ENCODE results near the gene PCBP3.

PCBP3 gene

DNA sequence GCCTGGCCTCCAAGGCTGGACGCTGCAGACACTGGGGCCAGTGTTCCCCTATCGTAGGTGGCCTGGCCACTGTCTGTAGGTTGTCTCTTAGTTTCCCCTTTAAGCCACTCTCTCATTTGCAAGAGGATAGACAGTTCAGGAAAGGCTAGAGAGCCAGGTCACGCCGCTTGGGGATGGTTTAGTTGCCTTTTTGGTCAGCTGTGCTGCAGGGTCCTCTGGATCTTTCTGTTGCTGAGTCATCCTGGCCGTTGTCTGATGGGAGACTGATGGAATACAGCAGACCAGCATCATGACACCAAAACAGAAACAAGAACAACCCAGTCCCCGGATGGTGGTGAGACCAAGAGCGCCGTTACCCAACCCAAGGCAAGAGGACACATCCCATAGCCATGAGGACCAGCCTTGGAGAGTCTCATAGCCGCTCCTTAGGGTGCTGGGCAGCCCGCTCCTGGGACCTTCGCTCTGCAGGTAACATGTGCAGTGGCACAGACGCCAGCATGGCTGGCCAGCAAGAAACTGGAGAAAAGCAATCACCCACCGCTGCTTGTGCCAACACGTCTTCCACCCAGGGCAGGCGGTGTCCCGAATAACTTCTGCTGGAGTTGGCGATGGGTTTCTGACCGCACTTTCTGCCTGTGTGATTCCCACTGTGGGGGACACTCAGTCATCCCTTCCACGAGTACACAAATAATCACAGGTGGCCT lies 258.9 kb downstream of the PCBP3 start:
- TF ChIP-seq, protein P1, sequence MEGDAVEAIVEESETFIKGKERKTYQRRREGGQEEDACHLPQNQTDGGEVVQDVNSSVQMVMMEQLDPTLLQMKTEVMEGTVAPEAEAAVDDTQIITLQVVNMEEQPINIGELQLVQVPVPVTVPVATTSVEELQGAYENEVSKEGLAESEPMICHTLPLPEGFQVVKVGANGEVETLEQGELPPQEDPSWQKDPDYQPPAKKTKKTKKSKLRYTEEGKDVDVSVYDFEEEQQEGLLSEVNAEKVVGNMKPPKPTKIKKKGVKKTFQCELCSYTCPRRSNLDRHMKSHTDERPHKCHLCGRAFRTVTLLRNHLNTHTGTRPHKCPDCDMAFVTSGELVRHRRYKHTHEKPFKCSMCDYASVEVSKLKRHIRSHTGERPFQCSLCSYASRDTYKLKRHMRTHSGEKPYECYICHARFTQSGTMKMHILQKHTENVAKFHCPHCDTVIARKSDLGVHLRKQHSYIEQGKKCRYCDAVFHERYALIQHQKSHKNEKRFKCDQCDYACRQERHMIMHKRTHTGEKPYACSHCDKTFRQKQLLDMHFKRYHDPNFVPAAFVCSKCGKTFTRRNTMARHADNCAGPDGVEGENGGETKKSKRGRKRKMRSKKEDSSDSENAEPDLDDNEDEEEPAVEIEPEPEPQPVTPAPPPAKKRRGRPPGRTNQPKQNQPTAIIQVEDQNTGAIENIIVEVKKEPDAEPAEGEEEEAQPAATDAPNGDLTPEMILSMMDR (conservative IDR thresholded peaks at IDR 0.05; ENCODE audit: control insufficient read depth, insufficient read depth, low read depth, low read length): no peak
- no peak overlapping the region for H3K4me3 ChIP-seq (ENCODE audit: control insufficient read depth, low read depth, low read length)
- no peak for DNase-seq (ENCODE audit: low read depth)

DNA sequence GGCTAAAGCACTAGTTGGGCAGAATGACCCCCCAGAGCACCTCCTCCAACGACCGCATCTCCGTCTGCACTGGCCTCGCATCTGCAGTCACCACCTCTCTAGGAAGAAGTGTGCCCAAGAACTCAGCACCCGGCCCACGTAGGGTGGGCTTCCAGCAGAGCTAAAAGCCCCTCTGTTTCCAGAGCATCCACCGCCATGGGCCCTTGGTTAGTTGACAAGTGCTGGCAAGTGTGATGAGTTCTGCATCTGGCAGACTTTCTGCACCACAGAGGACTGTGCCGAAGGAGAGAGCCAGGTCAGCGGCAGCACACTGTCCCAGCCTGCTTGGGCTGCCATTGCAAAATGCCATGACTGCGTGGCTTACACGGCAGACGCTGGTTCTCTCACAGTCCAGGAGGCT lies 261.7 kb downstream of the PCBP3 start:
- DNase-seq (ENCODE audit: low read depth): no peak
- no peak overlapping the region for H3K4me3 ChIP-seq (ENCODE audit: control insufficient read depth, low read depth, low read length)
- TF ChIP-seq, protein P1 (conservative IDR thresholded peaks at IDR 0.05; ENCODE audit: control insufficient read depth, insufficient read depth, low read depth, low read length): no peak

DNA sequence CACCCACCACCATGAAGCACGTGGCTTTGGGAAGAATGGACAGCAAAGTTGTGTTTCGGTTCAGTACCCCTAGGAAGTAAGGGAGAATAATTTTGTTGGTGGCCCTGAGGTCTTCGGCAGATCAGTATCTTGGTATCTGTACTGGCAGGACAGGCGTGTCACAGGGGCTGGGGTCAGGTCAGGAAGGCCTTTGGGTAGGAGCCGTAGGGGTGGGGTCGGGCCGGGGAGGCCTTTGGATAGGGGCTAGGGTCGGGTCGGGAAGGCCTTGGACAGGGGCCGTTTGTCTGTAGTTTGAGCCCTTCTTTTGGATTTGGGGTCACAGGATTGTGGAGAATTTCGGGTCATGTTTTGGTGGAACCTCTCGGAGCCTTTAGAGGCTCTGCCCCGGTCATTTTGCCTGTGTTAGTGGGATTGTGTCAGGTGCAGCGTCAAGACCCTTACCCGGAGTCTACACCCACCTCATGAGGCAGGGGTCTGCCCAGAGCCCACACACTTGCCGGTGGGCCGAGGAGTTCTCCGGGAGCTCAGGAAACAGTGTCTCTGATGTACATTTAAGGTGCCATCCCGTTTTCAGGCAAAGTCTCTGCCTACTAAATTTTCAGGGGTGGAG lies 262.8 kb downstream of the PCBP3 start:
- TF ChIP-seq, protein P1 (conservative IDR thresholded peaks at IDR 0.05; ENCODE audit: control insufficient read depth, insufficient read depth, low read depth, low read length): no peak
- no peak for DNase-seq (ENCODE audit: low read depth)
- no peak overlapping the region for H3K4me3 ChIP-seq (ENCODE audit: control insufficient read depth, low read depth, low read length)

DNA sequence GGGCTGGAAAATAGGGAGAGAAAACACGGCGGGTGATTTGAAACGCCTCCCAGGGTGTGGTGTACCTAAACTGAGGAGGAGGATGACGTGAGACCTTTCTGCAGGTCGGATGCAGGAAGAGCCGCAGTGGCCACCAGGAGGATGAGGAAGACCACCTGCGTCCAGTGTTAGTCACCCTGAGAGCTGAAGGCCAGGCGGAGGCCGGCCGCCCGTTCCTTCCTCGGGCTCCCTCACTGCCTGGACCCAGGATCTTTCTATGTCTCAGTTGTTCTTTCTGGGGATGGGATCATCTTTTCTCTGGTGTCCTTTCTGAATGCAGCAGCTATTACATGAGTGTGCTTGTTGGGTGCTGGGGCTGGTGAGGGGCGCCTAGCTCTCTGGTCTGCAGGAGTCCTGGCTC lies 263.3 kb downstream of the PCBP3 start:
- TF ChIP-seq, protein P1 (conservative IDR thresholded peaks at IDR 0.05; ENCODE audit: control insufficient read depth, insufficient read depth, low read depth, low read length): no peak
- no peak overlapping the region for H3K4me3 ChIP-seq (ENCODE audit: control insufficient read depth, low read depth, low read length)
- no peak for DNase-seq (ENCODE audit: low read depth)

DNA sequence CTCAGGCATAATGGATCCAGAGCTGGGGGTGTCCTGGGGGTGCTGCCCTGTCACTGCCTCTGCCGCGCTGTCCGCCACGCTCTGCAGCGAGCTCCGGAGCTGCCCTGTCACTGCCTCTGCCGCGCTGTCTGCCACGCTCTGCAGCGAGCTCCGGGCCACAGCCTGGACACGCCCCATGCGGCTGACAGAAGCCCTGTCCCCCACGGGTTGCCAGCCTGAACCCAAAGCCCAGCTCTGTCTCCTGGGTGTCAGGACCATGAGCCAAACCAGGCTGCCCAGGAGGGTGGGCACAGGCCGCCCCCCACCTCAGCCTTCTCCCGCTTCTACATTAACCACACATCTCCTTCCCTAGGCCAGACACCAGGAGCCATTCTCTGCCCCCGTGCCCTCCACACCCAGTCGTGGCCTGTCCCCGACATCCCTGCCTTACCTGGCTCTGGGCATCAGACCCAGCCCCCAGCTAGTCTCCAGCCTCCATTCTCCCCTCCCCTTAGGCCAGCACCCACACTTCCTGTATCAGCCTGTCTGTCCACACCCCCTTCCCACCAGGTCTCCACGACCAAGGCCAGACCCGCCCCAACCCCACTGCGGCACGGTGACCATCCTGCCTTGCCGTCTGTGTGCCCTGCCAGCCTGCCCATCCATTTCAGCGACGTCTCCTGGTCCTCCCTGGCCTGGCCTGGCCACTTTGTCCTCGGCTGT lies 265.2 kb downstream of the PCBP3 start:
- DNase-seq (ENCODE audit: low read depth): no peak
- TF ChIP-seq, protein P1 (conservative IDR thresholded peaks at IDR 0.05; ENCODE audit: control insufficient read depth, insufficient read depth, low read depth, low read length): no peak
- H3K4me3 ChIP-seq (ENCODE audit: control insufficient read depth, low read depth, low read length): no peak overlapping the region

DNA sequence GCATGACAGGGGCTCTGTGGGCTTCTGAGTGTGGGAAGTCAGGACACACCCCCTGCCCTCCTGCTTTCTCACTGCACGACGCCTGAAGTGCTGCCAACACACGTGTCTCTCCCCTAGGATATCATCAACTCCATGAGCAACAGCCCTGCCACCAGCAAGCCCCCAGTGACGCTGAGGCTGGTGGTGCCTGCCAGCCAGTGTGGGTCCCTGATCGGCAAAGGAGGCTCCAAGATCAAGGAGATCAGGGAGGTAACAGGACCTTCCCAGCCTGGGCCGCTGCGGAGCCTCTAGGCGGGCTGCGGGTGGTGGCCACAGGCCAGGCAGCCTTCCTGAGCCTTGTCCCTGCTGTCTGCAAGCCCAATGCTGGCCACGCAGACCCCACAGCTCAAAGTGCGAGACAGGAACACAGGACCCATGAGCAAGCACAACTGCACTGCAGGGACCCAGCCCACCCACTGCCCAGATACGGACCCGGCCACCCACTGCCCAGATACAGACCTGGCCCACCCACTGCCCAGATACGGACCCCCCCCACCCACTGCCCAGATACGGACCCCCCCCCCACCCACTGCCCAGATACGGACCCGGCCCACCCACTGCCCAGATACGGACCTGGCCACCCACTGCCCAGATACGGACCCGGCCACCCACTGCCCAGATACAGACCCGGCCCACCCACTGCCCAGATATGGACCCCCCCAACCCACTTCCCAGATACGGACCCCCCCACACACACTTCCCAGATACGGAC lies 265.9 kb downstream of the PCBP3 start:
- TF ChIP-seq, protein P1 (conservative IDR thresholded peaks at IDR 0.05; ENCODE audit: control insufficient read depth, insufficient read depth, low read depth, low read length): no peak
- DNase-seq (ENCODE audit: low read depth): no peak
- H3K4me3 ChIP-seq (ENCODE audit: control insufficient read depth, low read depth, low read length): no peak overlapping the region
